Activated CD4-positive, alpha-beta T cell treated with anti-CD3 and anti-CD28 coated beads, Interleukin-2, amount 50 U/mL, for 16 hours (primary cell): ENCODE measurements around the gene MKX.
A peak's percentile ranks its signal among the peaks of the same experiment; 100 is the strongest.

Experiments used
- DNase-seq: peaks from one replicate; pipeline ENCODE4 v3.0.0-alpha.2; 2020

The MKX gene

GRCh38 chr10:27745732-27746396, at the start of gene MKX:
TSS of gene MKX (minus strand) at chr10:27745819. CDS start at chr10:27743415, 2,404 bp downstream.
- no peak for DNase-seq

DNA sequence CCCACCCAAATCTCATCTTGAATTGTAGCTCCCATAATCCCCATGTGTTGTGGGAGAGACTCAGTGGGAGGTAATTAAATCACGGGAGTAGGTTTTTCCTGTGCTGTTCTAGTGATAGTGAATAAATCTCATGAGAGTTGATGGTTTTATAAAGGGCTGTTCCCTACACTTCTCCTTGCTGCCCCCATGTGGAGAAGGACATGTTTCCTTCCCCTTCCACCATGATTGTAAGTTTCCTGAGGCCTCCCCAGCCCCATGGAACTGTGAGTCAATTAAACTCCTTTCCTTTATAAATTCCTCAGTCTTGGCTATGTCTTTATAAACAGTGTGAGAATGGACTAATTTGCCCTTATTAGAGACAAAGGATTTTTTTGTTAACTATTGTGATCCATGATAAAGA, 48.5 kb upstream of the MKX start:
- no peak for DNase-seq

DNA sequence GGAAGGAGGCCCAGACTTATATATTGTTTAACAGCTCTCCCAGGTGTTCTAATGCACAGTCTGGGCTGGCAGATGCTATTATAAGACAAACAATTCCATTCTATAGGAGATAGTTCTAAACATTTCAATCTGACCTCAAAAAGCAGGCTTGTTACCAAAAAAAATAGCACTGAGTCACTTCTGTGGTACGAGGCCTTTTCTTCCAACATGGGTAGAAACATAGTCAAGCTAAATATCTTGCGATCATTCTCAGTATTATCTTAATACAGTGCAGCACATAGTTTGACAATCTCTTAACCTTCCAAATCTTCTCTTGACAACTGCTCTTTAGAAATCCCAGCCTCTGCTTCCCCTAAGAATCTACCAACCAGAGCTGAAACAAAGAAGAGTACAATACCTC, 46.6 kb upstream of the MKX start:
- no peak for DNase-seq

GRCh38 chr10:27784272-27784671, 38.7 kb upstream of the MKX start:
- no peak for DNase-seq

DNA sequence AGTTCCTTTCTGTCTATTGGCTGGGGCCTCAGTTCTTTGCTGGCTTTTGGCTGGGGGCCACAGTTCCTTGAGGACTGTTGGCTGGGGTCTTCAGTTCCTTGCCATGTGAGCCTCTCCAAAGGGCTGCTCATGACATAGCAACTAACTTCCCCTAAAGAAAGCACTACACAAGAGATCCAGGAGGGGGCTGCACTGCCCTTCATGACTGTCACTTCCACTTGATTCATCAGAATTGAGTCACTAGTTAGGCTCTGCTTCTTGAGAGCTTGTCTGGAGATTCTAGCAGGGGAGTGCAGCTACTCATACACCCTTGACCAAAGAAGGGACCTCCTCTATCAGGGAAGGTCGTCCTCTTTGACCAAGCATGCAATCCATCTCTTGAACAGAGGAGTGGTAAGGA, 38.0 kb upstream of the MKX start:
- peak; percentile 21 for DNase-seq

GRCh38 chr10:27779462-27780015, 33.9 kb upstream of the MKX start:
- DNase-seq, result no peak

- DNase-seq, result no peak
Measured at GRCh38 chr10:27774831-27775230, 29.2 kb upstream of the MKX start.

GRCh38 chr10:27771231-27771630, 25.6 kb upstream of the MKX start:
- DNase-seq, result peak; percentile 15

DNA sequence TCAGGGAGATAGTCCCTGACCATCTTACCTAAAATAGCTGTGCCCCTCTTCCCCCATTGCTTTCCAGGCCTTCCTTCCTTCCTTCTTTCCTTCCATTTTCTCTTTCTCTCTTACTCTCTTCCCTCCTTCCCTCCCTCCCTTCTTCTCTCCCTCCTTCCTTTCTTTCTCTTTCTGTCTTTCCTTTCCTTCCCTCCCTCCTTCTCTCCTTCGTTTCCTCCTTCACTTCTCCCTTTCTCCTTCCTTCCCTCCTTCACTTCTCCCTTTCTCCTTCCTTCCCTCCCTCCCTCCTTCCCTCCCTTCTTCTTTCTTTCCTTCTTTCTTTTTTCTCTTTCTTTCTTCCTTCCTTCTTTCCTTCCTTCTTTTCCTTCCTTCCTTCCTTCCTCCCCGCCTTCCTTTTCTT, 24.6 kb upstream of the MKX start:
- no peak for DNase-seq

DNA sequence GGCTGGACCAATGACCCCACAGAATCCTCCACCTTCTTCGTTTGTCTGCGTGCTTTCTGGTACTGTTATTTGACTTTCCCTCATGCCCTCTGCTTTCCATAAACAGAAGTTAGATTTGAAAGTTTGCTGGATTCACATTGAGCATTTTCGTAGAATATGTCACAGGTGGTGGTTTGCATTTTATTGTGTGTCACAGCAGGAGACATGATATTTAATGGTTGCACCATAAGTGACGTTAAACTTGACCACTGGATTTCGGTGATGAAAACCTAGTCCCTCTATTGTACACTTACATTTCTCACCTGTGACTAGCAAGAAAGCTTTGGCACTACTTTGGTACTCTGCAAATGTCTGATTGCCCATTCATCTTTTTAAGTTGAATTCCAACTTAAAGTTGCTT, 15.2 kb upstream of the MKX start:
- DNase-seq, result no peak

GRCh38 chr10:27759483-27760272, 14.1 kb upstream of the MKX start:
- no peak for DNase-seq

- no peak for DNase-seq
Measured at GRCh38 chr10:27752673-27753237, 7.1 kb upstream of the MKX start.

- no peak for DNase-seq
Measured at GRCh38 chr10:27748601-27749000, 3.0 kb upstream of the MKX start.

DNA sequence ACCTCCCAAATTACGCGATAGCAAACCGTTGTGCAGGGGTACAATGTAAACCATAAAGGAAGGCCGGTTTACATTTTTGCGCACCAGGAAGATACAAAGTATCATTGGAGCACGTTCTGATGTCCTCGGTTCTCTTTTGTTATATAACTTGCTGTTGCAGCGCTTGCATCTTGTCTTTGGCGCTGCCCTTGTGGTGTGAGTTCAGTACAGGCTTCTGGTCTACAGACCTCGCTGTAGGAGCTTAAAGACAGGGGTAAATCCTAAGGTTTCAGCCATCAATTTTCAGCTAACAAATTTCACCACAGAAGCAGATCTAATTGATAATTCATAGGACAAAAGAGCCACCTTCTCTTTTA, 1.5 kb upstream of the MKX start:
- no peak for DNase-seq

GRCh38 chr10:27746397-27747095, 927 bp upstream of the MKX start:
- peak; percentile 42 for DNase-seq

- no peak for DNase-seq
Measured at GRCh38 chr10:27744802-27745731, 552 bp downstream of the MKX start.

GRCh38 chr10:27743877-27744801, 1.5 kb downstream of the MKX start:
- DNase-seq, result no peak

DNA sequence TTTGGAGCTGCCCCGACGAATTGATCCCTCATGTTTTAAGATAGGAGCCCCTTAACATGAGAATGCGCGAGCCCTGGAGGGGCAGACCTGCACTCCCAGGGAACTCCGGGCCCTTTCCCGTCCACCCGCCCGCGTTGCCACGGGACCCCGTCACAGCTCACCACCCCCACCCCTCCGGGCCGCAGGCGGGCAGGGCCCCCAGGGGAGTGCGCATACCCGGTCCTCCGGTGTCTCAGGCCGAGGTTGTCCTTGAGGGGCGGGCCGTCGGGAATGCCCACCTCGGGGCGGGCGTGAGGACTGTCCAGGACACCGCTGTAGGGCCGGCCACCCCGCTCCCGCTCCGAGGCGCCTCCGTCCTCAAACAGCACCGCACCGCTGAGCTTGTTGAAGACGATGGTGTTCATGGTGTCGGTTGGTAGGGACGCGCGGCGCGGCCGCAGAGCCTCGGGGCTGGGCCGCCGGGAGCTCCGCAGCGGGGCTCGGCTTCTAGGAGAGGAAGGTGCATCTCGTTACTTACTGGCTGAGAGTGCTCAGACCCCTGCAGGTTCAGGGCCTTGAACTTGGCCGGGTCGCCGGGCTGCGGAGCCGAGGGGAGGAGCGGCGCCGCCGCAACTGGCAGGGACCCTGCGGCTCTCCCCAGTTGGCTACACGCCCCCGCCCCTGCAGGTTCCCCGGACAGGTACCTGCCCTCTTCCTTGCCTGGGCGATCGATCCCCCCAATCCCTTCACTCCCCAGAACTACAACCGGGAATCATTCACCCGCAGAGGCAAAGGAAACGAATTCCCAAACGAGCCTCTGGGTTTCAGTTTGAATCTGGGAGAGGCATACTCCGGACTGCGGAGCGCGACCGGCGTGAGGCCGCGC, 2.4 kb downstream of the MKX start:
- DNase-seq, result peak; percentile 24

- peak; percentile 95 for DNase-seq
Measured at GRCh38 chr10:27742195-27743011, 3.2 kb downstream of the MKX start.
